Right lobe of liver (tissue), 4 donors: ENCODE results near the gene KIAA2012.

Source experiments
- CTCF ChIP-seq, 4 donors: fragments of 200-600 bp in 3 of 4; fragments of 450-650 bp in 1 of 4; IDR thresholded peaks; one replicate each; pipeline versions ENCODE4 v1.5.1 to v1.8.0; 2016 to 2022; ENCODE audit warnings: antibody characterized with exemption in 4 of 4, mild to moderate bottlenecking in 2 of 4
- POLR2A ChIP-seq: fragments of 450-650 bp; IDR thresholded peaks from one replicate; pipeline ENCODE4 v1.6.1; 2017; ENCODE audit warnings: antibody characterized with exemption, mild to moderate bottlenecking
- donor health status: DM: no; HTN: no; CAD: no.
- donor health status: DM: no; HTN: no; CAD: no.
- donor health status: DM: no; HTN: yes; CAD: no.

GRCh38 chr2:202035089-202035940, 37.7 kb upstream of the KIAA2012 start:
- peak; percentile 11 to 31 (median 18) for TF ChIP-seq CTCF (IDR thresholded peaks at IDR 0.05)
- TF ChIP-seq POLR2A: no peak
